HG03280 (cell line): ENCODE results near the gene RAC3.
"Not testable (repeated sequence)": the region's sequence is repeated elsewhere in the genome, so short reads cannot be mapped to it uniquely, and the experiment has no call there.

Experiments
- ATAC-seq: cut with Tn5 transposase; IDR thresholded peaks from one replicate; pipeline ENCODE4 v1.9.1; 2021; ENCODE audit warnings: mild to moderate bottlenecking, moderate library complexity; ENCODE audit not compliant: unreplicated experiment

Gene RAC3

GRCh38 chr17:82037889-82038195, 6.4 kb downstream of the RAC3 start:
- ATAC-seq: no peak

DNA sequence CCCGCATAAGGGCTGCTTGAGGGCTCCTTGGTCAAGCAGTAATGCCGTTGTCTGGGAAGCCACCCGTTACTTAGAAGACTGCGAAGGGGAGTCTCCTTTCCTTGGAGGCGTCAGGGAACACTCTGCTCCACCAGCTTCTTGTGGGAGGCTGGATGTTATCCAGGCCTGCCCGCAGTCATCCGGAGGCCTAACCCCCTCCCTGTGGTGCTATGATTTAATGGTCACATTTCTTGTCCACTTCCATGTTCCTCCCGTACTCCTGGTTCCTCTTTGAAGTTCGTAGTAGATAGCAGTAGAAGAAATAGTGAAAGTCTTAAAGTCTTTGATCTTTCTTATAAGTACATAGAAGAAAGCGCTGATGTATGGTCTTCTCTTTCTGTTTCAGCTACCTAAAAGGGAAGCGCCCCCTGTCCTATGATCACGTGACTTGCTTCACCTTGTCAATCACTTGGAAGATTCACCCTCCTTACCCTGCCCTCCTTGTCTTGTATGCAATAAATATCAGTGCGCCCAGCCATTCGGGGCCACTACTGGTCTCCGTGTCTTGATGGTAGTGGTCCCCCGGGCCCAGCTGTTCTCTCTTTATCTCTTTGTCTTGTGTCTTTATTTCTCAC, 7.4 kb downstream of the RAC3 start:
- not testable (repeated sequence) for ATAC-seq

DNA sequence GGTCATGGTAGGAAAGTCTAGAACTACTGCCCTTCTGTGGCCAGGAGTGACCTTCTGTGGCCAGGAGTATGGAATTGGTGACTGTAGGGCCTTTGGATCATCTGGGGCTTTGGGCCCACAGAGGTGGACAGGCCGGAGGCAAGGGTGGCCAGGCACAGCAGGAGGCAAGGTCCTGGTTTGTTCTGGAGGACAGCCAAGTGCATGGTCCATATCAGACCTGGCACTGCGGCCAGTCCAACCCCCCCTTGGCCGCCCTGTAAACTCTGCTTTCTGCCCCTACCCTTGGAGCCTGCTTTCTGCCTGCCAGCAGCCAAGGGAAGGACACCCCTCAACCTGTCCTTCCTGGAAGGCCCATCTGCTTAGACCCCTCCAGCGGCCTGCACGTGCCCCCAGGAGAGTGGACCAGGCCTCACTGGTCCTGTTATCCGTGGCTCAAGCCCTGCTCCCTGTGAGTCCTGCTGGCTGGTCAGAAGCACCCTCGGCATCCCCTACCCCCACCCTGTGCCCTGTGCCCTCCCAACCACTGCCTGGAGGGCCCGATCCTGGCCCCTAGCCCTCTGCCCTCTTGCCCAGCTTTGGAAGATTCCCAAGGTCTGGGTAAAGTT, 8.3 kb downstream of the RAC3 start:
- ATAC-seq: no peak

- no peak for ATAC-seq
Measured at GRCh38 chr17:82041144-82041814, 9.8 kb downstream of the RAC3 start.

- no peak for ATAC-seq
Measured at GRCh38 chr17:82042649-82043048, 11.2 kb downstream of the RAC3 start.

DNA sequence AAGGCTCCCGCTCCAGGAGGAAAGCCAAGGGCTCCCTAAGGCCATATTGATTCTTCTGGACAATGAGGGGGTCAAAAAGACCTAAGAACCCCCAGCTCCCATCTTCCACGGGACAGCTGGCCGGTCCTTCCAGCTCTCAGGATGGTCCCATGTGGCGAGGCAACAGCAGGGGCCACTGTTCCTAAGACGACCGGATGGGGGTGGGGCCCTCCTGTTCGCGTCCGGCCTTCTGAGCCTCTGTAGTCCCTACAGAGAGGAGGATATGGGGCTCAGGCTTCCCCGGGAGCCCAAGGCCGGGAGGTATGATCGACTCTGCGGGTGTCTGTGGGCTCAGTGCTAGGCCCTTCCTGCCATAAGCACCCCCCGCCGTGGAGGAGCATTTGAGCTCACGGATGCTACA, 12.0 kb downstream of the RAC3 start:
- no peak for ATAC-seq

DNA sequence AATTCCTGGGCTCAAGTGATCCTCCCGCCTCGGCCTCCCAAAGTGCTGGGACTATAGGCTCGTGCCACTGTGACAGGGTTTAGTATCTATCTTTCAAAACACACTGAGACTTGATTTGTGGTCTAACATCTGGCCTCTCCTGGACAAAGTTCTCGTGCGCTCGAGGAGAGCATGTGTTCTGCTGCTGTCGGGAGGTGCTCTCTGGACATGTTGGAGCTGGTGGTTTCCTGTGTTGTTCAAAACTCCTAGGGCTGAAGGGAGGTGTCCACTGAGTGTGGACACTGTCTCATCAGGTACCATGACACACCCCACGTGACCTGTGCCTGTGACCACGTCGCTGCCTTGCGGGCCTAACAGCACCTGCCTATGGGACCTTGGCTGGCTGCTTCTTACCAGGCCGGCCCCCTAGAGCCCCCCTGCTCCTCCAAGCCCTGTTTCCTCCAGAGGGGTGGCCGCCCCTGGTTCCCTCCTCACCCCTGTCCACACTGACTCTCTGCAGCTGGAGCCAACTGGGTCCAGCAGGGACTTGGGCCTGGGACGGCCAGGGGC, 14.5 kb downstream of the RAC3 start:
- ATAC-seq: no peak

GRCh38 chr17:82046903-82047302, 15.4 kb downstream of the RAC3 start:
- ATAC-seq: no peak

DNA sequence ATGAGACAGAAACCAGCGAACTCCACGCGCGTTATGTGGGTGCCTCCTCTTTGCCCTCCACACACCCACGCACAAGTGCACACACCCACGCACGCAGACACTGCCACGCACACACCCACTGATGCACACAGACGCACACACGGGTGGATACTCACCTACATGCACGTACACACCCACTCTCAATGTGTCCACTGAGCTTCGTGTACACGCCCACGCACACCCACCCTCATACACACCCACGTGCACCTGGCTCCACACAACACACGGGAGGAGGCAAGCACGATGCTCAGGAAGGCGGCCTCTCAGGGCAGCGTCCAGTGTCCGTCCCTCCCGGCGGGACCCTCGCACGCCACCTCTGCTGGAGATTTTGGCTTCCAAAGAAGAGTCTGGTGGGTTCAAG, 15.9 kb downstream of the RAC3 start:
- no peak for ATAC-seq

DNA sequence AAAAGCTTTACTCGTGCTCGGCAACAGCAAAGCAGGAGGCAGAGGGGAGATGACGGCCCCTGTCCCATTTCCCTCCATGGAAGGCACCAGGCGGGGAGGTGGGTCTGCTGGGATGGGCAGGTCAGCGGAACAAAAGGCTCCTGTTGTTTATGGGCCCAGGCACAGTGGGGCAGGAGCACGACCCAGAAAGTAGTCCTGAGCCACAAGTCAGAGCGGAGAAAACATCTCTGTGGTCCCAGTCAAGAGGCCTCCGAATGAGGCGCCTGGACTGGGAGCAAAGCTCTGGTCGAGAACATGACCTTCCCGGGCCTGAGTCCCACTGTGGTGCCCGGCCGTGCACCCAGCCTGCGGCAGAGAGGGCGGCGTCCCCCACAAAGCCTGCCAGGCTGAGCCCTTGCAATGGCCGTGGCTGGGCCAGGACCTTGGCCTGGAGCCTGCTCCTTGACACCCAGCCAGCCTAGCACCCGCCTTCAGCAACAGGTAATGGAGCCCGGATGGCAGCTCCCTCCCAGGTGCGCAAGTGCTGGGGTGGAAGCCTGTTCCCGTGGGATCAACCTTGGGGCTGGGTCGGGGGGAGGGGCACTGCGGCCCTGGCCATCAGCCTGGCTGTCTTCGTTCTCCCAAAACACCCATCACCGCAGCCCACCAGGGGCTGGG, 16.6 kb downstream of the RAC3 start:
- no peak for ATAC-seq

DNA sequence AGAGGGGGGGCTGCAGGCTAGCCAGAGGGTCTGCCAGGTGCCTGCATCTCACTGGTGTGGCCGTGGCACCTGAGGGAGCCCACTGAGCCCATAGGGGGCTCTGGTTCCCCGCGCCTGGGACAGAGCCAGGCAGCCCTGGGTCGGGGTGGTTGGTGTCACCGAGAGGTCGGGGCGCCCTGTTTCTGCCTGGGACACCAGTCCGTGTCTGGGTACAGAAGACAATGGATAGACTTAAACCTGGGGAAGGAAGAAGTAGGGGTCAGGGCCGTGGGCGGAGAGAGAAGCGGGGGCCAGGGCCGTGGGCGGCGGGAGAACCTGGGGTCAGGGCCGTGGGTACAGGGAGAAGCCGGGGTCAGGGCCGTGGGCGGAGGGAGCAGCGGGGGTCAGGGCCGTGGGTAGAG, 17.1 kb downstream of the RAC3 start:
- no peak for ATAC-seq

DNA sequence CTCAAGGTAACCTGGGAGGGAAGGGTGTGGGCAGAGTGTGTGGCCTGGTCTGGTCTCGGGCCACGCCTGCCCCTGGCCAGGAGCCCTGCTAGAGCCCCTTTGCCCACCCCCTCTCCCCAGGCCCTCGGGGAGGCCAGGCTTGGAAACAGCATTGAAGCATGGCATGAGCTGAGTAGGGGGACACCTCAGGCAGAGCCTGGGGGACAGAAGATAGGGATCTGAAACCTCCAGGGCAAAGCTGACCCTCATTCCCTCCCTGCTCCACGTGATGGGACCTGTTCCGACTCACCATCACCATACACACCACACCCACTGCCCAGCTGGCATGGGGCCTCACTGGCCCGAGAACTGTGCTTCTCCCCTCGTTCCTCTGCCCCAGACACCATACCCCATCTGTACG, 17.6 kb downstream of the RAC3 start:
- no peak for ATAC-seq

- ATAC-seq: no peak
Measured at GRCh38 chr17:82049521-82049971, 18.1 kb downstream of the RAC3 start.

DNA sequence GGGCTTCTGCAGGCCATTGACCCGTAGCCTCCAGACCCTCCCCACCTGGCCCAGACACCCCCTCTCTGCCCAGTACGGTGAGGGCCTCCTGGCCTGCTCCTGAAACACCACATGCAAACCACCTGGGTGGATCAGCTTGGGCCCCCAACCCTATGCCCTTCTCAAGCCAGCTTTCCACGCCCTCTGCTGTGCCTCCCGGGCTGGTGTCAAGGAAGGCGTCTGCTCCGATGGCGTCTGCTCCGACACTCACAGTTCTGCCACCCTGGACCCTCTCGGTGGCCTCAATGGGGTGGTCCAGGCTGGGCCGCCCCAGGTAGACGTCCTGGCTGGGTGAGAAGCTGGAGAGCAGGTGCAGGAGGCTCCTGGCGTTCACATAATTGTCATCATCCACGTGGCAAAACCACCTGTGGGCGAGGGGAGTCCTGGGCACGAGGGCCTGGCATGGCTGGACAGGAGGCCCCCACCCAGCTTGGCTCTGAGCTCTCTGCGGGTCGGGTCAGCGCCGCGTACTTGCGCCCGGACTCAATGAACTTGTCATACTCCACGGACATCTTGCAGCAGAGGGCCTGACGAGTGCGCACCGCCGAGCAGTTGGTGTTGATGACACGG, 18.8 kb downstream of the RAC3 start:
- ATAC-seq: no peak

DNA sequence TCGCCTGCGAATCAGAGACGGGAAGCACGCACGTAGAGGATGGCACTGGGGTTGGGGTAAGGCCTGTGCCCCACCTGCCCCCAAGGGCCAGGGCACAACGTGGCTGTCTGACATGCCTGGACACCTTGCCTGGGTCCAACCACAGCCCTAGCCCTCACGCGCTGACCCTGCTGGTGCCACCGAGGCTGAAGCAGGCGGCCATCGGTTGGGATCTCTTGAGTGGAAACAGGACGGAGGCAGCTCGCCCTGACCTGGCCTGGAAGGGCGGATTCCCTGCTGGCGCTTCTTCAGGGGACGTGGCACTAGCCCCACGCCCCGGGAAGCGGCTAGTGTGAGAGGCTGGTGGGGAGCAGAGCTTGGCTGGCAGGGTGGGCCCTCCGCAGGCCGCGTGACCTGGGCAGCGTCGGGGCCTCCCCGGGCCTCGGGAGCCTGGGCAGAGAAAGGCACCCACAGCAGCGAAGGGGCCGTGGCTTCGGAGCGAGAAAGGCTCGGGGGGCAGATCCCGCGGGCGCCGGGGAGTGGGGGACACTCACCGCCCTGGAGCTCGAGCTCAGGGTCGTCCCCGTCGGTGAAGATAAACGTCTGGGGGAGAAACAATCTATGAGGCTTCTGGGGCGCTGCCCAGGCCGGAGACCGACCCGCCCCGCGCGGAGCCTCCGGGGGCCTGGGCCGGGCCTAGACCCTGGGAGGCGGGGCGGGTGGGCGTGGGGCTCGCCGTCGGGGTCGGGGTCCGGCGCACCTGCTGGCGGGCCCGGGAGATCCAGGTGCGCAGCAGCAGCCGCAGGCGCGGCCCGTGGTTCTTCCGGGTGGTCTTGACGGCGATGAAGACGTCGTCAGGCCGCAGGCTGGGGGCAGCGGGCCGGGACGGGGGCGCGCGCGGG, 19.5 kb downstream of the RAC3 start:
- ATAC-seq: no peak

- peak; percentile 65 for ATAC-seq
Measured at GRCh38 chr17:82051776-82052637, 20.5 kb downstream of the RAC3 start, which contains the start of the genes GPS1 and RFNG. Gene GPS1 (plus strand): TSS chr17:82051898. CDS start chr17:82051932, 34 bp downstream. Gene RFNG (minus strand): TSS chr17:82051811. CDS start chr17:82051766, 45 bp downstream.

DNA sequence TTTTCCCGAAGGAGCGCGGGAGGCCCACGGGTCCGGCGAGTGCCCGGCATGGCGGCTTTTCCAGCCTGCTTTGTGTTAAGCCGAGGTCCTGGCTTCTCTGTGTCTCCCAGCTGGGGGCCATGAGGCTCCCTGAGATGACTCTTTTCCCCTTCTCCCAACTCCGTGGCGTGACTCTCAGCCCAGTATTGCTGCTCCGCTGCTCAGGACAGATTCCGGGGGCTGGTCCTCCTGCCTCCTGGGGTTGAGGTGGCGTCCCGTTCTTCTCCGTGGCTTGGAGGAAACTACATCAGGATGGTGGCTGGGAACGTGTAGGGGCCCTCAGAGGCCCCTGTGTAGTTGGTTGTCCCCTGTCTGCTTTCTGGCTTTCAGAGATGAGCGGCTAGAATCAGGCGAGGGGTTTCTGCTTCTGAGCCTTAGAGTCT, 21.2 kb downstream of the RAC3 start:
- no peak for ATAC-seq

DNA sequence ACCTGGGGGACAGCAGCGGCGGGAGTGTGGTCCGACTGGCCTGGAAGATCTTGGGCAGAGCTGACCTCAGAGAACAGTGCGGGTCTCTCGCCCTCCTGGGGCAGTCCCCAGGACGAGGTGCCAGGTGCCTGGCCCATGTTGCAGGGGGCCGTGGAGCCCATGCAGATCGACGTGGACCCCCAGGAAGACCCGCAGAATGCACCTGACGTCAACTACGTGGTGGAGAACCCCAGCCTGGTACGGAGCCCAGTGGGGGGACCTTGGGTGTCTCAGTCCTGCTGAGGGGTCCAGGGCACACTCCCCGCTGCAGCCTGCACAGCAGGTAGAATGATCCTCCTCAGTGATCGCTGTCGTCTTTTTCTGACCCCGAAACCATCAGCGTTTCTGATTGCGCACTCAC, 21.7 kb downstream of the RAC3 start:
- ATAC-seq: no peak

DNA sequence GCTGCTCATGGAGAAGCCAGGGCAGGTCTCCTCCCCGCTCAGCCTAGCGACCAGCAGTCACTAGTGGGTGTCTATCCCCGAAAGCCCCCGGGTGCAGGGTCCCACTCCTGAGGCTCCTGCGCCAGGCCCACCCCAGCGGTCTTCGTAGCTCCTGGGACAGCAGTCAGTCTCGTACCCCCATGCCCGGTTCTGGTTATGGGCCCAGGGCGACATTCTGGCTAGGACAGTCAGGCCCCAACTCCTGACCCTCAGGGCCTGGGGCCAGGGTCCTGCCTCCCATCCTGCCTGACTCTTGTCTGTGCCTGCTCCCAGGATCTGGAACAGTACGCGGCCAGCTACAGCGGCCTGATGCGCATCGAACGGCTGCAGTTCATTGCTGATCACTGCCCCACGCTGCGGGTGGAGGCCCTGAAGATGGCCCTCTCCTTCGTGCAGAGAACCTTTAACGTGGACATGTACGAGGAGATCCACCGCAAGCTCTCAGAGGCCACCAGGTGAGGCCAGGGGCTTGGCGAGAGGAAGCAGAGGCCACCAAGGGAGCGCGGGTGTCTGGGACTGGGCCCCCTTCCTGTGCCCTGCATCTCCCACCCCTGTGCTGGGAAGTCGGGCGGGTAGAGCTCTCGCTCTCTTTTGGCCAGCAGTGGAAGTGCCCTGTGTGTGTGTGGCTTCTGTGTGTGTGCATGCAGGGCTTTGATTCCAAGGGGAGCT, 22.2 kb downstream of the RAC3 start:
- ATAC-seq: no peak
